ENCODE data around the gene OSBPL5.

Gene OSBPL5

GRCh38 chr11:3134218-3134621 lies 30.9 kb downstream of the OSBPL5 start:
- Histone ChIP-seq H3K4me2 (ENCODE audit: low read length) (no peak overlapping the region), H3K27ac (ENCODE audit: low read depth, low read length) (no peak overlapping the region)

DNA sequence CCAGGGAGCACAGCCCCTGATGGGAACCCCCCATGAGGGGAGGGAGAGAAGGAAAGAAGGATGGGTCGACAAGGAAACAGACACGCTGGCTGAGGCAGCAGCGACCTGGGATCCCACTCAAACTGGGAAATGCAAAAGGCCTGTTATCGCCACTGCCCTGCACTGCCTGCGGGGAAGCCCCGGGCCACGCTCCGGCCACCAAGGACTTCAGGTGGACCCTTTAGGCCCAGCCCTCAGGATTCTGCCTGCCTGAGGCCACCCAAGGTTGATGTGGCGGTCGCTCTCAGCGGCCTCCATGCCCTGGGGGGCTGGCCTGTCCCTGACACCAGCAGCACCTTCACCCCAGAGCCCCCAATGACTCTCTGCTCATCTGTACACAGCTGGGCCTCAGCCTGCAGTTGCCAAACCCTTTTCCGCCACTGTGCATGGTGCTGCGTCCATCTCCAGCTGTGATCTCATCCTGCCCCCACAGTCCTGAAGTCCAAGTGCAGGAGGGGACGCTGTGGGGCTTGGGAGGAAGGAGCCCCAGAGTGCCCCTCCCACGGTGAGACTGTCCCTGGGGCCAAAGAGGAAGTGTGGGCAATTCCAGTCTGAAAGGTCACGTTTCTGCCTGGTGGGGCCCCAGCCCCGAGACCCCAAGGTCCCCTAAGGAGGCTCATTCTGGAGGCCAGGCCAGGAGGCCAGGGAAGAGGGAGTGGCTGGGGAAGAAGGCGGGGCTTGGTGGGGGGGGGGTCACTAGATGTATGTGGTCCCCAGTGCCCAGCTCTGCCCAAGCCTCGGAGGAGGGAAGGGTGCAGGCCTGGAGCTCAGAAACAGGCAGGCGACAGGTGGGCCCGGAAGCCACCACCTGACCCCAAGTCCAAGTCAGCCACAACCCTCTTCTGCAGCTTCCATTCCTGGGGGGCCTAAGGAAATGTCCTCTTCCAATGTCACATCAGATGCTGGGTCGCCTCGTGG lies 31.6 kb downstream of the OSBPL5 start:
- Histone ChIP-seq H3K4me2 (ENCODE audit: low read length) (no peak overlapping the region), H3K4me3 (ENCODE audit: low read length) (no peak overlapping the region), H3F3A (ENCODE audit: control insufficient read depth, insufficient read depth) (no peaks in the 10 kb centered on the region), H3K9me2 (replicated peaks; ENCODE audit: control insufficient read depth, low read length) (no peaks in the 10 kb centered on the region), H4K20me1 (ENCODE audit: control insufficient read depth, insufficient read depth, low read depth, low read length) (no peaks in the 10 kb centered on the region), H3K36me3 (ENCODE audit: control insufficient read depth, low read length) (no peaks in the 10 kb centered on the region), H3K79me2 (ENCODE audit: control insufficient read depth, low read length) (no peaks in the 10 kb centered on the region), H3K27ac (ENCODE audit: low read depth, low read length) (no peak overlapping the region), H3K9me3 (ENCODE audit: control insufficient read depth, insufficient read depth, low read length) (no peaks in the 10 kb centered on the region), H3K4me1 (ENCODE audit: control insufficient read depth, low read length) (no peaks in the 10 kb centered on the region), H3K27me3 (ENCODE audit: control insufficient read depth, low read length) (no peaks in the 10 kb centered on the region)
- TF ChIP-seq, protein P1, sequence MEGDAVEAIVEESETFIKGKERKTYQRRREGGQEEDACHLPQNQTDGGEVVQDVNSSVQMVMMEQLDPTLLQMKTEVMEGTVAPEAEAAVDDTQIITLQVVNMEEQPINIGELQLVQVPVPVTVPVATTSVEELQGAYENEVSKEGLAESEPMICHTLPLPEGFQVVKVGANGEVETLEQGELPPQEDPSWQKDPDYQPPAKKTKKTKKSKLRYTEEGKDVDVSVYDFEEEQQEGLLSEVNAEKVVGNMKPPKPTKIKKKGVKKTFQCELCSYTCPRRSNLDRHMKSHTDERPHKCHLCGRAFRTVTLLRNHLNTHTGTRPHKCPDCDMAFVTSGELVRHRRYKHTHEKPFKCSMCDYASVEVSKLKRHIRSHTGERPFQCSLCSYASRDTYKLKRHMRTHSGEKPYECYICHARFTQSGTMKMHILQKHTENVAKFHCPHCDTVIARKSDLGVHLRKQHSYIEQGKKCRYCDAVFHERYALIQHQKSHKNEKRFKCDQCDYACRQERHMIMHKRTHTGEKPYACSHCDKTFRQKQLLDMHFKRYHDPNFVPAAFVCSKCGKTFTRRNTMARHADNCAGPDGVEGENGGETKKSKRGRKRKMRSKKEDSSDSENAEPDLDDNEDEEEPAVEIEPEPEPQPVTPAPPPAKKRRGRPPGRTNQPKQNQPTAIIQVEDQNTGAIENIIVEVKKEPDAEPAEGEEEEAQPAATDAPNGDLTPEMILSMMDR (IDR thresholded peaks at IDR 0.05; ENCODE audit: low read depth, low read length, poor library complexity, severe bottlenecking): no peak
- no peak for TF ChIP-seq EZH2phosphoT487 (IDR thresholded peaks at IDR 0.05; ENCODE audit: borderline replicate concordance, low read length)

More at GRCh38 chr11:3134218-3134621, 30.9 kb downstream of the OSBPL5 start:
- Histone ChIP-seq H3K4me3 (ENCODE audit: low read length) (no peak overlapping the region), H3K4me1 (ENCODE audit: control insufficient read depth, low read length) (no peaks in the 10 kb centered on the region), H3K79me2 (ENCODE audit: control insufficient read depth, low read length) (no peaks in the 10 kb centered on the region), H3K36me3 (ENCODE audit: control insufficient read depth, low read length) (no peaks in the 10 kb centered on the region), H3K27me3 (ENCODE audit: control insufficient read depth, low read length) (no peaks in the 10 kb centered on the region), H3K9me3 (ENCODE audit: control insufficient read depth, insufficient read depth, low read length) (no peaks in the 10 kb centered on the region), H3K9me2 (replicated peaks; ENCODE audit: control insufficient read depth, low read length) (no peaks in the 10 kb centered on the region), H3F3A (ENCODE audit: control insufficient read depth, insufficient read depth) (no peaks in the 10 kb centered on the region), H4K20me1 (ENCODE audit: control insufficient read depth, insufficient read depth, low read depth, low read length) (no peaks in the 10 kb centered on the region)
- TF ChIP-seq EZH2phosphoT487 (IDR thresholded peaks at IDR 0.05; ENCODE audit: borderline replicate concordance, low read length): no peak
- TF ChIP-seq, protein P1 (IDR thresholded peaks at IDR 0.05; ENCODE audit: low read depth, low read length, poor library complexity, severe bottlenecking): no peak

GRCh38 chr11:3132831-3133260 lies 32.3 kb downstream of the OSBPL5 start:
- Histone ChIP-seq H4K20me1 (ENCODE audit: control insufficient read depth, insufficient read depth, low read depth, low read length) (no peaks in the 10 kb centered on the region), H3K27ac (ENCODE audit: low read depth, low read length) (no peak overlapping the region), H3K36me3 (ENCODE audit: control insufficient read depth, low read length) (no peaks in the 10 kb centered on the region), H3K27me3 (ENCODE audit: control insufficient read depth, low read length) (no peaks in the 10 kb centered on the region), H3F3A (ENCODE audit: control insufficient read depth, insufficient read depth) (no peaks in the 10 kb centered on the region), H3K9me3 (ENCODE audit: control insufficient read depth, insufficient read depth, low read length) (no peaks in the 10 kb centered on the region), H3K4me1 (ENCODE audit: control insufficient read depth, low read length) (no peaks in the 10 kb centered on the region), H3K79me2 (ENCODE audit: control insufficient read depth, low read length) (no peaks in the 10 kb centered on the region), H3K4me3 (ENCODE audit: low read length) (no peak overlapping the region), H3K4me2 (ENCODE audit: low read length) (no peak overlapping the region), H3K9me2 (replicated peaks; ENCODE audit: control insufficient read depth, low read length) (no peaks in the 10 kb centered on the region)
- TF ChIP-seq EZH2phosphoT487 (IDR thresholded peaks at IDR 0.05; ENCODE audit: borderline replicate concordance, low read length): no peak
- TF ChIP-seq, protein P1 (IDR thresholded peaks at IDR 0.05; ENCODE audit: low read depth, low read length, poor library complexity, severe bottlenecking): no peak
